Pancreas (tissue), 10 donors: ENCODE measurements around the gene RARRES1. TPM values are rescaled to one million over a fixed set of nuclear protein-coding genes. Genes with fewer than 3 reads are reported as not detected.

Experiments used
- ATAC-seq, 4 donors: fragments of 200-7000 bp; cut with Tn5 transposase; one replicate each; pipeline versions ENCODE4 v1.8.0 to v1.9.1; 2020; ENCODE audit warnings: mild to moderate bottlenecking in 4 of 4, moderate library complexity in 4 of 4
- DNase-seq, 6 donors: peaks; one replicate each; pipeline ENCODE4 v3.0.0-alpha.2; 2020
- FAIRE-seq: peaks from 2 replicates; lab custom pipeline; 2012; peaks lifted over from hg19 to GRCh38; lab: Jason Lieb, UNC
- H3K27ac ChIP-seq, 4 donors: fragments of 200-600 bp; sonication (generic); 1 replicate in 3 of 4; 2 replicates in 1 of 4; pipeline versions ENCODE4 v1.5.0 to v1.8.0; 2020
- H3K27me3 ChIP-seq, 4 donors: fragments of 200-600 bp; one replicate each; pipeline ENCODE4 v1.8.0; 2021
- H3K36me3 ChIP-seq, 3 donors: fragments of 200-600 bp; sonication (generic) in 1 of 3; one replicate each; pipeline versions ENCODE4 v1.5.0 to v1.8.0; 2020 to 2021
- H3K4me1 ChIP-seq, 3 donors: fragments of 200-600 bp; one replicate each; pipeline ENCODE4 v1.8.0; 2021
- H3K4me3 ChIP-seq, 4 donors: fragments of 200-600 bp; sonication (generic) in 2 of 4; one replicate each; pipeline versions ENCODE4 v1.5.0 to v1.8.0; 2020 to 2021
- H3K9me3 ChIP-seq, 4 donors: fragments of 200-600 bp; one replicate each; pipeline ENCODE4 v1.8.0; 2021
- CTCF ChIP-seq, 4 donors: fragments of 200-600 bp; sonication (generic) in 3 of 4; IDR thresholded peaks; one replicate each; pipeline versions ENCODE4 v1.5.0 to v1.8.0; 2021; ENCODE audit warnings: antibody characterized with exemption in 4 of 4
- WGBS, 2 donors: extraction: QIAGEN DNeasy Blood & Tissue Kit; methylation state at CpG; one replicate each; pipeline ENCODE4 v1.1.7; 2013; 5-methylcytosine and 5-hydroxymethylcytosine counted together
- intact Hi-C, 3 donors: fragments of 100-400 bp; cut with DNase I; formaldehyde crosslinking; loops; one replicate each; pipeline versions ENCODE4 v1.11.1 to v1.14.2; 2022
- polyA plus RNA-seq, 2 donors: library from polyadenylated mRNA; stranded (reverse); fragments of 200-250 nt; gene quantifications; one replicate each; pipeline ENCODE4 v1.2.3, GENCODE V29; 2013
- total RNA-seq, 6 donors: library from RNA; stranded (reverse); fragmentation: NEBNext Ultra II Directional in 4 of 6; extraction: Animal tissue kit (Norgen Biotek cat#: 25700) in 4 of 6; gene quantifications; one replicate each; pipeline versions ENCODE4 v1.2.1 to v1.2.4, GENCODE V29; 2021 to 2023
- donor health status: healthy with polysubstance abuse.
- donor health status: DM: no; HTN: no; CAD: no; lungs with moderate emphysema.
- donor health status: DM: no; HTN: no; CAD: no.
- donor health status: control.
- donor health status: control.
- donor health status: Bipolar disorder and iron deficiency.
- donor health status: DM: yes; HTN: yes; CAD: no.
- donor health status: DM: no; HTN: no; CAD: no.
- donor health status: DM: no; HTN: no; CAD: no.
- donor health status: DM: yes; HTN: yes; CAD: no.

RARRES1 gene
- total and polyA plus RNA-seq, 8 donors, result 0.79 to 48.3 (median 3.9) TPM

- Histone ChIP-seq H3K36me3 (peaks cover 0 to 14% (median 0%) of the 10 kb centered on the region in 3 donors), H3K4me1 (no peaks in the 10 kb centered on the region), H3K27ac (no peak overlapping the region), H3K4me3 (no peak overlapping the region), H3K27me3 (no peaks in the 10 kb centered on the region), H3K9me3 (no peaks in the 10 kb centered on the region)
- no peak for DNase-seq
- TF ChIP-seq CTCF (IDR thresholded peaks at IDR 0.05), result no peak
- ATAC-seq, result no peak
- no peak for FAIRE-seq
- intact Hi-C loops, result no loop called here
- 75 to 79% methylated on average over 2 of the region's 2 CpGs for WGBS, 2 donors
Measured at GRCh38 chr3:158680861-158681260, 51.4 kb downstream of the RARRES1 start.

- DNase-seq (no peak), FAIRE-seq (no peak), ATAC-seq (no peak)
- TF ChIP-seq CTCF (IDR thresholded peaks at IDR 0.05), result no peak
- H3K27me3 ChIP-seq, result no peaks in the 10 kb centered on the region
- WGBS, 2 donors, result 51 to 59% methylated on average over 1 of the region's 1 CpG
- peaks cover 0 to 14% (median 0%) of the 10 kb centered on the region in 3 donors for H3K36me3 ChIP-seq
- H3K4me3 ChIP-seq, result no peak overlapping the region
- H3K4me1 ChIP-seq, result no peaks in the 10 kb centered on the region
- no peak overlapping the region for H3K27ac ChIP-seq
- H3K9me3 ChIP-seq, result no peaks in the 10 kb centered on the region
- intact Hi-C loops, result no loop called here
Measured at GRCh38 chr3:158679547-158680000, 52.7 kb downstream of the RARRES1 start.

GRCh38 chr3:158678687-158679086 lies 53.6 kb downstream of the RARRES1 start:
- WGBS, 2 donors, result 89 to 97% methylated on average over 2 of the region's 2 CpGs
- ATAC-seq, result no peak

GRCh38 chr3:158672215-158673176 lies 59.8 kb downstream of the RARRES1 start, which contains the start of gene LXN:
TSS of gene LXN (minus strand) at chr3:158672648. CDS start at chr3:158672478, 170 bp downstream.
- FAIRE-seq, result peak; percentile 71
- Histone ChIP-seq H3K27ac (peak within 1 kb of the TSS; percentile 61 to 82 (median 72)), H3K27me3 (no peaks in the 10 kb centered on the region), H3K9me3 (no peaks in the 10 kb centered on the region), H3K4me1 (peaks cover 0 to 6% (median 0%) of the 10 kb centered on the region in 3 donors), H3K4me3 (peak within 1 kb of the TSS; percentile 39 to 66 (median 47)), H3K36me3 (peaks cover 0 to 3% (median 0%) of the 10 kb centered on the region in 3 donors)
- 1 to 3% methylated on average over 30 of the region's 30 CpGs for WGBS, 2 donors
- peak; percentile 100 for ATAC-seq
- DNase-seq, result peak; percentile 85 to 94 (median 88)
- TF ChIP-seq CTCF (IDR thresholded peaks at IDR 0.05), result peak; percentile 48 to 75 (median 64)
- intact Hi-C loops, result no loop called here

More at GRCh38 chr3:158678687-158679086, 53.6 kb downstream of the RARRES1 start:
- no peak for TF ChIP-seq CTCF (IDR thresholded peaks at IDR 0.05)
- intact Hi-C loops, result no loop called here
- Histone ChIP-seq H3K36me3 (peaks cover 0 to 11% (median 0%) of the 10 kb centered on the region in 3 donors), H3K27me3 (no peaks in the 10 kb centered on the region), H3K4me1 (no peaks in the 10 kb centered on the region), H3K4me3 (no peak overlapping the region), H3K27ac (no peak overlapping the region), H3K9me3 (no peaks in the 10 kb centered on the region)
- DNase-seq, result no peak
- FAIRE-seq, result no peak
